ENCODE results near the gene LILRB4.
A peak's percentile ranks its signal among the peaks of the same experiment; 100 is the strongest.

DNA sequence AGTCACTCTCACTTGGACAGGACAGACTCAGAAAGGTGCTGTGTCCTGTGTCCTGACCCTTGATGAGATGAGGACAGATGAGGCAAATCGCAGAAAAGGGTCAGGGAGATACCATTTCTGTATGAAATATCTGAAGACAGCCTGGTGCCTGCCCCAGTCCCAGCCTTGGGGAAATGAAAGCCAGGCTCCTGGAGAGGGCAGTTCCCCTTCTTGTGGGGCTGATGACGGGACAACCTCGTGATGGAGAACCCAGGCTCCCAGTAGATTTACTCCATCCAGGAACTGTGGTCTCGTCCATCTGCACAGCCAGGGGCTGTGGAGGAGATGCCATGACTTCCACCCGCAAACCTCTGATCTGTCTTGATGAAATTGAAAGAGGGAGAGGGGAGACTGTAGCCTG, 18.7 kb upstream of the LILRB4 start:
- TF ChIP-seq, protein P1, sequence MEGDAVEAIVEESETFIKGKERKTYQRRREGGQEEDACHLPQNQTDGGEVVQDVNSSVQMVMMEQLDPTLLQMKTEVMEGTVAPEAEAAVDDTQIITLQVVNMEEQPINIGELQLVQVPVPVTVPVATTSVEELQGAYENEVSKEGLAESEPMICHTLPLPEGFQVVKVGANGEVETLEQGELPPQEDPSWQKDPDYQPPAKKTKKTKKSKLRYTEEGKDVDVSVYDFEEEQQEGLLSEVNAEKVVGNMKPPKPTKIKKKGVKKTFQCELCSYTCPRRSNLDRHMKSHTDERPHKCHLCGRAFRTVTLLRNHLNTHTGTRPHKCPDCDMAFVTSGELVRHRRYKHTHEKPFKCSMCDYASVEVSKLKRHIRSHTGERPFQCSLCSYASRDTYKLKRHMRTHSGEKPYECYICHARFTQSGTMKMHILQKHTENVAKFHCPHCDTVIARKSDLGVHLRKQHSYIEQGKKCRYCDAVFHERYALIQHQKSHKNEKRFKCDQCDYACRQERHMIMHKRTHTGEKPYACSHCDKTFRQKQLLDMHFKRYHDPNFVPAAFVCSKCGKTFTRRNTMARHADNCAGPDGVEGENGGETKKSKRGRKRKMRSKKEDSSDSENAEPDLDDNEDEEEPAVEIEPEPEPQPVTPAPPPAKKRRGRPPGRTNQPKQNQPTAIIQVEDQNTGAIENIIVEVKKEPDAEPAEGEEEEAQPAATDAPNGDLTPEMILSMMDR (IDR thresholded peaks at IDR 0.05 in 8 of 11, conservative IDR thresholded peaks at IDR 0.05 in 3 of 11), result no peak
- TF ChIP-seq POLR2AphosphoS5 (IDR thresholded peaks at IDR 0.05), result peak in 1 of 3 donors; percentile 44
- TF ChIP-seq POLR2A (IDR thresholded peaks at IDR 0.05), result no peak

Data from spleen (tissue), 7 donors.